HEK293 (cell line): Measurements from ENCODE around the gene ZFAND6.

Experiments used
- CTCF ChIA-PET: fragments of 350-600 bp; formaldehyde crosslinking; extraction: SDS; loops from one replicate; lab custom pipeline; 2021; ENCODE audit warnings: antibody characterized with exemption; lab: Yijun Ruan, JAX
- POLR2A ChIA-PET: fragments of 300-600 bp; formaldehyde crosslinking; extraction: SDS; loops from one replicate; lab custom pipeline; 2020; ENCODE audit warnings: antibody characterized with exemption, inconsistent platforms; lab: Yijun Ruan, JAX
- H3K27ac ChIP-seq: fragments of 200-500 bp; sonication (Bioruptor generic); 2 replicates; pipeline ENCODE4 v1.5.1; 2014; ENCODE audit warnings: low read depth, low read length, control low read depth, inconsistent platforms; ENCODE audit errors: extremely low read depth
- H3K36me3 ChIP-seq, 2 experiments: fragments of 200-500 bp in 1 of 2; sonication (Bioruptor generic) in 1 of 2; 1 replicate in 1 of 2; 2 replicates in 1 of 2; pipeline ENCODE4 v1.5.1; 2014 to 2017; ENCODE audit warnings: inconsistent platforms in 2 of 2, low read length in 2 of 2; ENCODE audit not compliant: control insufficient read depth in 2 of 2, insufficient read depth in 1 of 2
- H3K4me1 ChIP-seq: fragments of 200-500 bp; sonication (Bioruptor generic); 2 replicates; pipeline ENCODE4 v1.5.1; 2014; ENCODE audit warnings: mild to moderate bottlenecking, low read length, inconsistent platforms; ENCODE audit not compliant: control insufficient read depth, insufficient read depth
- H3K4me3 ChIP-seq: 2 replicates; pipeline ENCODE4 v1.5.1; 2011; ENCODE audit warnings: low read depth, mild to moderate bottlenecking, control low read depth, low read length, moderate library complexity
- H3K9me3 ChIP-seq: fragments of 200-500 bp; sonication (Bioruptor generic); 2 replicates; pipeline ENCODE4 v1.5.1; 2014; ENCODE audit warnings: low read depth, low read length, inconsistent platforms; ENCODE audit not compliant: control insufficient read depth, insufficient read depth
- FEZF1 ChIP-seq: fragments of 450-650 bp; formaldehyde crosslinking; IDR thresholded peaks from 2 replicates; pipeline ENCODE4 v1.5.1; 2016; ENCODE audit warnings: missing biosample characterization, missing genetic modification characterization
- KLF1 ChIP-seq: fragments of 450-650 bp; formaldehyde crosslinking; IDR thresholded peaks from 2 replicates; pipeline ENCODE4 v1.5.1; 2016; ENCODE audit warnings: missing biosample characterization, missing genetic modification characterization
- KLF17 ChIP-seq: fragments of 450-650 bp; formaldehyde crosslinking; IDR thresholded peaks from 2 replicates; pipeline ENCODE4 v1.5.1; 2016; ENCODE audit warnings: missing biosample characterization, missing genetic modification characterization
- PRDM1 ChIP-seq: fragments of 450-650 bp; formaldehyde crosslinking; IDR thresholded peaks from 2 replicates; pipeline ENCODE4; 2016; ENCODE audit warnings: missing biosample characterization, missing genetic modification characterization
- REPIN1 ChIP-seq: fragments of 450-650 bp; formaldehyde crosslinking; IDR thresholded peaks from 2 replicates; pipeline ENCODE4 v1.5.1; 2017; ENCODE audit warnings: missing biosample characterization, missing genetic modification characterization, low read depth
- SETDB1 ChIP-seq: IDR thresholded peaks from one replicate; pipeline ENCODE4 v1.6.1; 2017; ENCODE audit warnings: mild to moderate bottlenecking, low read length, moderate library complexity, mixed read lengths; ENCODE audit not compliant: insufficient read length
- SP2 ChIP-seq: fragments of 450-650 bp; formaldehyde crosslinking; IDR thresholded peaks from 2 replicates; pipeline ENCODE4 v1.5.1; 2016; ENCODE audit warnings: missing biosample characterization, missing genetic modification characterization
- ZBTB20 ChIP-seq: fragments of 450-650 bp; formaldehyde crosslinking; IDR thresholded peaks from 2 replicates; pipeline ENCODE4 v1.5.1; 2016; ENCODE audit warnings: missing biosample characterization, missing genetic modification characterization
- ZBTB6 ChIP-seq: fragments of 450-650 bp; formaldehyde crosslinking; IDR thresholded peaks from 2 replicates; pipeline ENCODE4 v1.5.1; 2017; ENCODE audit warnings: missing biosample characterization, missing genetic modification characterization
- ZNF211 ChIP-seq: fragments of 450-650 bp; formaldehyde crosslinking; IDR thresholded peaks from 2 replicates; pipeline ENCODE4 v1.5.1; 2016; ENCODE audit warnings: low read depth, missing biosample characterization, missing genetic modification characterization
- ZNF335 ChIP-seq: fragments of 450-650 bp; formaldehyde crosslinking; conservative IDR thresholded peaks from 2 replicates; pipeline ENCODE4 v1.5.1; 2016; ENCODE audit warnings: missing biosample characterization, missing genetic modification characterization
- ZNF426 ChIP-seq: fragments of 450-650 bp; formaldehyde crosslinking; IDR thresholded peaks from 2 replicates; pipeline ENCODE4 v1.5.1; 2017; ENCODE audit warnings: missing biosample characterization, missing genetic modification characterization, mild to moderate bottlenecking, inconsistent platforms, moderate library complexity
- ZNF433 ChIP-seq: fragments of 450-650 bp; formaldehyde crosslinking; IDR thresholded peaks from 2 replicates; pipeline ENCODE4 v1.5.1; 2016; ENCODE audit warnings: missing biosample characterization, missing genetic modification characterization, low read depth
- ZNF664 ChIP-seq: fragments of 450-650 bp; formaldehyde crosslinking; IDR thresholded peaks from 2 replicates; pipeline ENCODE4 v1.5.1; 2016; ENCODE audit warnings: missing biosample characterization, missing genetic modification characterization
- ZSCAN16 ChIP-seq: fragments of 450-650 bp; formaldehyde crosslinking; IDR thresholded peaks from 2 replicates; pipeline ENCODE4 v1.5.1; 2016; ENCODE audit warnings: missing biosample characterization, missing genetic modification characterization
- TF ChIP-seq, protein P1 (sequence below): fragments of 450-650 bp; formaldehyde crosslinking; IDR thresholded peaks from 2 replicates; pipeline ENCODE4 v1.5.1; 2016; ENCODE audit warnings: missing biosample characterization, missing genetic modification characterization
- TF ChIP-seq, protein P2 (sequence below): fragments of 450-650 bp; formaldehyde crosslinking; IDR thresholded peaks from 2 replicates; pipeline ENCODE4 v1.5.1; 2016; ENCODE audit warnings: missing biosample characterization, missing genetic modification characterization

ZFAND6 gene

GRCh38 chr15:80160570-80161156 is 101.2 kb downstream of the ZFAND6 start:
- no peaks in the 10 kb centered on the region for H3K9me3 ChIP-seq
- TF ChIP-seq ZNF664 (no peak), ZNF335 (no peak), ZBTB20 (no peak), PRDM1 (tag by site-specific recombination) (no peak), FEZF1 (tag by site-specific recombination) (no peak), ZSCAN16 (no peak), ZNF211 (tag by site-specific recombination) (no peak), SETDB1 (no peak), KLF1 (tag by site-specific recombination) (no peak), ZNF426 (tag by site-specific recombination) (no peak), KLF17 (no peak)
- TF ChIP-seq, protein P1, sequence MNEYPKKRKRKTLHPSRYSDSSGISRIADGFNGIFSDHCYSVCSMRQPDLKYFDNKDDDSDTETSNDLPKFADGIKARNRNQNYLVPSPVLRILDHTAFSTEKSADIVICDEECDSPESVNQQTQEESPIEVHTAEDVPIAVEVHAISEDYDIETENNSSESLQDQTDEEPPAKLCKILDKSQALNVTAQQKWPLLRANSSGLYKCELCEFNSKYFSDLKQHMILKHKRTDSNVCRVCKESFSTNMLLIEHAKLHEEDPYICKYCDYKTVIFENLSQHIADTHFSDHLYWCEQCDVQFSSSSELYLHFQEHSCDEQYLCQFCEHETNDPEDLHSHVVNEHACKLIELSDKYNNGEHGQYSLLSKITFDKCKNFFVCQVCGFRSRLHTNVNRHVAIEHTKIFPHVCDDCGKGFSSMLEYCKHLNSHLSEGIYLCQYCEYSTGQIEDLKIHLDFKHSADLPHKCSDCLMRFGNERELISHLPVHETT = no peak
- H3K4me1 ChIP-seq = no peaks in the 10 kb centered on the region
- no peak overlapping the region for H3K27ac ChIP-seq
- peaks cover 6 to 54% of the 10 kb centered on the region in 2 experiments; a peak in 2 of 3 replicates for H3K36me3 ChIP-seq
- ChIA-PET CTCF (interaction anchor here (0.7 kb wide), 1 partner anchor 827 kb away, joined by 6 read pairs; no protein-coding TSS in a partner anchor), POLR2A (interaction anchor here (0.7 kb wide), 1 partner anchor 565 kb away, joined by 5 read pairs; no protein-coding TSS in a partner anchor)
- H3K4me3 ChIP-seq = no peak overlapping the region

GRCh38 chr15:80161468-80162016 is 102.1 kb downstream of the ZFAND6 start:
- TF ChIP-seq ZBTB6 (tag by site-specific recombination) (no peak), REPIN1 (tag by site-specific recombination) (no peak), SP2 (tag by site-specific recombination) (no peak), ZNF433 (tag by site-specific recombination) (no peak)
- Histone ChIP-seq H3K9me3 (no peaks in the 10 kb centered on the region), H3K4me3 (no peak overlapping the region), H3K4me1 (no peaks in the 10 kb centered on the region), H3K36me3 (peaks cover 6 to 54% of the 10 kb centered on the region in 2 experiments; a peak in 2 of 3 replicates), H3K27ac (no peak overlapping the region)
- ChIA-PET POLR2A (no interaction called here), CTCF (interaction anchor here (0.6 to 1.4 kb wide), 2 partner anchors 75 to 100 kb away, joined by 3 read pairs; no protein-coding TSS in a partner anchor)

DNA sequence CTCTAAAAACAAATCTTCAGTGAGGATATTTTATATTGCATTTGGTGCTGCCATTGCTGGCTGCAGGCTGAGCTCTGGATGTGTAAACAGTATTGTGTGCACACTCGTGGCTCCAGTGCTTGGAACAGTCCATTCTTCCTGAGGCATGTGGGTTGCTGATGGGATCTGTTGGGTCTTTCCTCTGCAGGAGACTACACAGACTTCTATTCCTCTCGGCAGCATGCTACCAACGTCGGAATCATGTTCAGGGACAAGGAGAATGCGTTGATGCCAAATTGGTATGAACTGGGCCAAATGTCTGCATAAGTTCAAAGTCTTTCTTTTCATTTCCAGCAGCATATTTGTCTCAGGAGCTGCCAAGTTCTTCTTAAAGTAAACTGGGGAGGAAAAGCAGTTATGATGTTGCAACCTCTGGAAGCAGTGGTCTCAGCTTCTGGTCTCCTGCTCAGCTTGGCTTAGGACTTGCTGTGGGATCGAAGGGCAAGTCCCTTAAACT is 102.6 kb downstream of the ZFAND6 start:
- Histone ChIP-seq H3K4me1 (no peaks in the 10 kb centered on the region), H3K27ac (no peak overlapping the region), H3K9me3 (no peaks in the 10 kb centered on the region)
- CTCF ChIA-PET = interaction anchor here (0.6 to 1.4 kb wide), 2 partner anchors 101 to 284 kb away, joined by 3 to 5 read pairs; no protein-coding TSS in a partner anchor
- TF ChIP-seq, protein P2, sequence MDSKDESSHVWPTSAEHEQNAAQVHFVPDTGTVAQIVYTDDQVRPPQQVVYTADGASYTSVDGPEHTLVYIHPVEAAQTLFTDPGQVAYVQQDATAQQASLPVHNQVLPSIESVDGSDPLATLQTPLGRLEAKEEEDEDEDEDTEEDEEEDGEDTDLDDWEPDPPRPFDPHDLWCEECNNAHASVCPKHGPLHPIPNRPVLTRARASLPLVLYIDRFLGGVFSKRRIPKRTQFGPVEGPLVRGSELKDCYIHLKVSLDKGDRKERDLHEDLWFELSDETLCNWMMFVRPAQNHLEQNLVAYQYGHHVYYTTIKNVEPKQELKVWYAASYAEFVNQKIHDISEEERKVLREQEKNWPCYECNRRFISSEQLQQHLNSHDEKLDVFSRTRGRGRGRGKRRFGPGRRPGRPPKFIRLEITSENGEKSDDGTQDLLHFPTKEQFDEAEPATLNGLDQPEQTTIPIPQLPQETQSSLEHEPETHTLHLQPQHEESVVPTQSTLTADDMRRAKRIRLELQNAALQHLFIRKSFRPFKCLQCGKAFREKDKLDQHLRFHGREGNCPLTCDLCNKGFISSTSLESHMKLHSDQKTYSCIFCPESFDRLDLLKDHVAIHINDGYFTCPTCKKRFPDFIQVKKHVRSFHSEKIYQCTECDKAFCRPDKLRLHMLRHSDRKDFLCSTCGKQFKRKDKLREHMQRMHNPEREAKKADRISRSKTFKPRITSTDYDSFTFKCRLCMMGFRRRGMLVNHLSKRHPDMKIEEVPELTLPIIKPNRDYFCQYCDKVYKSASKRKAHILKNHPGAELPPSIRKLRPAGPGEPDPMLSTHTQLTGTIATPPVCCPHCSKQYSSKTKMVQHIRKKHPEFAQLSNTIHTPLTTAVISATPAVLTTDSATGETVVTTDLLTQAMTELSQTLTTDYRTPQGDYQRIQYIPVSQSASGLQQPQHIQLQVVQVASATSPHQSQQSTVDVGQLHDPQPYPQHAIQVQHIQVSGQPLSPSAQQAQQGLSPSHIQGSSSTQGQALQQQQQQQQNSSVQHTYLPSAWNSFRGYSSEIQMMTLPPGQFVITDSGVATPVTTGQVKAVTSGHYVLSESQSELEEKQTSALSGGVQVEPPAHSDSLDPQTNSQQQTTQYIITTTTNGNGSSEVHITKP (tag by site-specific recombination) = peak; percentile 24; the same call in 1 of the 2 replicates
- no peak for TF ChIP-seq KLF17
- TF ChIP-seq, all 188 proteins: peak for 1
- Histone ChIP-seq H3K36me3 (peaks cover 6 to 54% of the 10 kb centered on the region in 2 experiments; a peak in 2 of 3 replicates), H3K4me3 (no peak overlapping the region)
- POLR2A ChIA-PET = no interaction called here
